Keratinocyte (primary cell): Measurements from ENCODE around the gene DUXA. TPM values are rescaled to one million over a fixed set of nuclear protein-coding genes. Genes with fewer than 3 reads are reported as not detected.

Source experiments
- DNase-seq: peaks from one replicate; pipeline ENCODE4 v3.0.0-alpha.2; 2011; ENCODE audit warnings: low read depth, missing footprints, low spot score
- FAIRE-seq: peaks from 2 replicates; lab custom pipeline; 2011; peaks lifted over from hg19 to GRCh38; lab: Jason Lieb, UNC
- H2AFZ ChIP-seq: 2 replicates; pipeline ENCODE4 v1.6.0; 2012; ENCODE audit warnings: low read length, control low read depth, inconsistent platforms; ENCODE audit not compliant: control insufficient read depth
- H3K27ac ChIP-seq: 2 replicates; pipeline ENCODE4 v1.5.1; 2011; ENCODE audit warnings: low read length; ENCODE audit not compliant: control insufficient read depth, insufficient read depth
- H3K27me3 ChIP-seq: 3 replicates; pipeline ENCODE4 v1.6.0; 2011; ENCODE audit warnings: low read length; ENCODE audit not compliant: control insufficient read depth, insufficient read depth; ENCODE audit errors: extremely low read depth
- H3K36me3 ChIP-seq, 2 experiments: 2 replicates in 1 of 2; 3 replicates in 1 of 2; pipeline ENCODE4 v1.5.1; 2011; ENCODE audit warnings: low read length in 2 of 2, mild to moderate bottlenecking in 1 of 2; ENCODE audit not compliant: control insufficient read depth in 2 of 2, insufficient read depth in 2 of 2; ENCODE audit errors: extremely low read depth in 1 of 2
- H3K4me1 ChIP-seq: 3 replicates; pipeline ENCODE4 v1.5.1; 2011; ENCODE audit warnings: low read length; ENCODE audit not compliant: control insufficient read depth, insufficient read depth; ENCODE audit errors: extremely low read depth
- H3K4me2 ChIP-seq: 3 replicates; pipeline ENCODE4 v1.6.0; 2011; ENCODE audit warnings: low read depth, low read length; ENCODE audit not compliant: control insufficient read depth, insufficient read depth; ENCODE audit errors: extremely low read depth
- H3K4me3 ChIP-seq, 3 experiments: fragments of 200-600 bp in 1 of 3; sonication (generic) in 1 of 3; 2 replicates in 2 of 3; 3 replicates in 1 of 3; pipeline ENCODE4 v1.5.1; 2011 to 2016; ENCODE audit warnings: low read length in 3 of 3, mild to moderate bottlenecking in 3 of 3, control low read depth in 2 of 3, inconsistent platforms in 1 of 3, low read depth in 1 of 3, mixed read lengths in 1 of 3, mixed run types in 1 of 3, moderate library complexity in 1 of 3; ENCODE audit not compliant: control insufficient read depth in 2 of 3, insufficient read depth in 2 of 3; ENCODE audit errors: extremely low read depth in 1 of 3
- H3K79me2 ChIP-seq: 2 replicates; pipeline ENCODE4 v1.6.0; 2012; ENCODE audit warnings: low read length; ENCODE audit not compliant: control insufficient read depth, insufficient read depth
- H3K9ac ChIP-seq: 3 replicates; pipeline ENCODE4 v1.6.0; 2011; ENCODE audit warnings: low read length; ENCODE audit not compliant: control insufficient read depth, insufficient read depth; ENCODE audit errors: extremely low read depth
- H3K9me1 ChIP-seq: 3 replicates; pipeline ENCODE4 v1.6.0; 2011; ENCODE audit warnings: low read length; ENCODE audit not compliant: control insufficient read depth, insufficient read depth; ENCODE audit errors: extremely low read depth
- H3K9me3 ChIP-seq: 2 replicates; pipeline ENCODE4 v1.5.1; 2012; ENCODE audit warnings: low read depth, low read length; ENCODE audit not compliant: control insufficient read depth
- H4K20me1 ChIP-seq: 3 replicates; pipeline ENCODE4 v1.6.0; 2011; ENCODE audit warnings: low read length; ENCODE audit not compliant: control insufficient read depth, insufficient read depth; ENCODE audit errors: extremely low read depth
- CTCF ChIP-seq, 3 experiments: IDR thresholded peaks in 1 of 3; conservative IDR thresholded peaks in 1 of 3; optimal IDR thresholded peaks in 1 of 3; 2 replicates in 2 of 3; 3 replicates in 1 of 3; pipeline versions ENCODE3 to v1.5.1; 2011; ENCODE audit warnings: low read length in 3 of 3, mild to moderate bottlenecking in 3 of 3, moderate library complexity in 2 of 3, control low read depth in 1 of 3, inconsistent platforms in 1 of 3; ENCODE audit not compliant: insufficient read depth in 2 of 3; ENCODE audit errors: extremely low read depth in 1 of 3
- EZH2 ChIP-seq: IDR thresholded peaks from one replicate; pipeline ENCODE4 v1.6.1; 2012; ENCODE audit warnings: inconsistent platforms, mild to moderate bottlenecking, low read length, moderate library complexity
- dilution Hi-C: fragments of 300-500 bp; cut with MboI; formaldehyde crosslinking; loops from one replicate; pipeline ENCODE4 v1.7.0; 2020; ENCODE audit warnings: low sequenced_read_pairs; ENCODE audit not compliant: extremely low pct_ligation_motif_present
- polyA plus RNA-seq, 5 experiments: library from polyadenylated mRNA; depleted of rRNA in 3 of 5; stranded (reverse) in 3 of 5; stranded (forward) in 1 of 5; unstranded in 1 of 5; fragments of >200 nt; gene quantifications; 1 replicate in 1 of 5; 2 replicates in 3 of 5; 3 replicates in 1 of 5; pipeline versions ENCODE4 v1.2.1 to v1.2.3, GENCODE V29; 2011 to 2012; ENCODE audit warnings: missing spikeins in 2 of 5, low read depth in 1 of 5, low replicate concordance in 1 of 5

DUXA gene
- polyA plus RNA-seq, 1 donor (not counting 4 experiments of a cell fraction or from before 2014, with no cell fraction given), result not detected

GRCh38 chr19:57171551-57172081 is 4.3 kb upstream of the DUXA start:
- Histone ChIP-seq H3K27me3 (no peaks in the 10 kb centered on the region), H3K79me2 (no peaks in the 10 kb centered on the region), H3K4me2 (peak overlapping the region; percentile 52), H3K4me3 (peak overlapping the region in 2 of 3 experiments; percentile 15 to 44), H3K9ac (no peak overlapping the region), H3K9me3 (no peaks in the 10 kb centered on the region), H4K20me1 (no peaks in the 10 kb centered on the region), H3K4me1 (no peaks in the 10 kb centered on the region), H3K9me1 (no peaks in the 10 kb centered on the region), H2AFZ (peak overlapping the region; percentile 68), H3K36me3 (no peaks in the 10 kb centered on the region), H3K27ac (no peak overlapping the region)
- dilution Hi-C loops, result no loop called here
- no peak for DNase-seq
- TF ChIP-seq CTCF (optimal IDR thresholded peaks at IDR 0.05 in 1 of 3, IDR thresholded peaks at IDR 0.05 in 1 of 3, conservative IDR thresholded peaks at IDR 0.05 in 1 of 3; ENCODE audit: extremely low read depth in 1 of 3, insufficient read depth in 2 of 3, low read length in 3 of 3) (no peak), EZH2 (no peak)
- no peak for FAIRE-seq

GRCh38 chr19:57165846-57166245 is 1.4 kb downstream of the DUXA start:
- Histone ChIP-seq H3K36me3 (no peaks in the 10 kb centered on the region), H3K27me3 (no peaks in the 10 kb centered on the region), H2AFZ (no peak overlapping the region), H3K9me1 (no peaks in the 10 kb centered on the region), H3K9ac (no peak overlapping the region), H4K20me1 (no peaks in the 10 kb centered on the region), H3K9me3 (no peaks in the 10 kb centered on the region), H3K4me3 (no peak overlapping the region), H3K4me2 (no peak overlapping the region), H3K79me2 (no peaks in the 10 kb centered on the region), H3K4me1 (no peaks in the 10 kb centered on the region), H3K27ac (no peak overlapping the region)
- no peak for TF ChIP-seq CTCF (optimal IDR thresholded peaks at IDR 0.05 in 1 of 3, IDR thresholded peaks at IDR 0.05 in 1 of 3, conservative IDR thresholded peaks at IDR 0.05 in 1 of 3; ENCODE audit: extremely low read depth in 1 of 3, insufficient read depth in 2 of 3, low read length in 3 of 3)
- dilution Hi-C loops, result no loop called here
- FAIRE-seq (no peak), DNase-seq (no peak)
